H9 (cell line): ENCODE measurements around the gene SPAG17. TPM values are rescaled to one million over a fixed set of nuclear protein-coding genes. Genes with fewer than 3 reads are reported as not detected.

Source experiments
- DNase-seq: peaks from one replicate; pipeline ENCODE4 v3.0.0-alpha.2; 2017
- H2AFZ ChIP-seq: one replicate; pipeline ENCODE4 v1.6.1; 2013; ENCODE audit warnings: mild to moderate bottlenecking, low read length, control low read depth, moderate library complexity
- H2AK5ac ChIP-seq: 2 replicates; pipeline ENCODE4 v1.6.1; 2013; ENCODE audit warnings: low read length, control low read depth, mixed read lengths; ENCODE audit not compliant: insufficient read length
- H2BK120ac ChIP-seq: one replicate; pipeline ENCODE4 v1.6.1; 2013; ENCODE audit warnings: low read depth, mild to moderate bottlenecking, low read length, control low read depth, inconsistent platforms; ENCODE audit not compliant: poor library complexity, severe bottlenecking
- H2BK12ac ChIP-seq: 2 replicates; pipeline ENCODE4 v1.6.1; 2013; ENCODE audit warnings: low read length, control low read depth, mixed read lengths, low read depth; ENCODE audit not compliant: insufficient read length
- H2BK15ac ChIP-seq: 2 replicates; pipeline ENCODE4 v1.6.1; 2013; ENCODE audit warnings: low read depth, low read length, control low read depth
- H2BK20ac ChIP-seq: one replicate; pipeline ENCODE4 v1.6.1; 2013; ENCODE audit warnings: low read depth, mild to moderate bottlenecking, low read length, control low read depth, inconsistent platforms; ENCODE audit not compliant: poor library complexity, severe bottlenecking
- H2BK5ac ChIP-seq: 2 replicates; pipeline ENCODE4 v1.6.1; 2013; ENCODE audit warnings: low read length, control low read depth, mixed read lengths; ENCODE audit not compliant: insufficient read length
- H3K14ac ChIP-seq: 2 replicates; pipeline ENCODE4 v1.6.1; 2013; ENCODE audit warnings: low read length, control low read depth; ENCODE audit not compliant: insufficient read depth
- H3K18ac ChIP-seq: 2 replicates; pipeline ENCODE4 v1.6.1; 2013; ENCODE audit warnings: low read depth, mild to moderate bottlenecking, mixed read lengths, low read length, control low read depth; ENCODE audit not compliant: insufficient read length
- H3K23ac ChIP-seq: 2 replicates; pipeline ENCODE4 v1.6.1; 2013; ENCODE audit warnings: low read length, control low read depth, mixed read lengths, low read depth; ENCODE audit not compliant: insufficient read length
- H3K23me2 ChIP-seq: 2 replicates; pipeline ENCODE4 v1.6.1; 2013; ENCODE audit warnings: low read depth, mild to moderate bottlenecking, mixed read lengths, low read length, control low read depth; ENCODE audit not compliant: insufficient read length, poor library complexity, severe bottlenecking
- H3K27ac ChIP-seq: 2 replicates; pipeline ENCODE4 v1.5.1; 2013; ENCODE audit warnings: low read length, control low read depth, mixed read lengths, low read depth; ENCODE audit not compliant: insufficient read length
- H3K27me3 ChIP-seq: 2 replicates; pipeline ENCODE4 v1.6.1; 2013; ENCODE audit warnings: low read length, control low read depth, inconsistent platforms; ENCODE audit not compliant: insufficient read depth
- H3K4ac ChIP-seq: 2 replicates; pipeline ENCODE4 v1.6.1; 2013; ENCODE audit warnings: low read depth, mild to moderate bottlenecking, control low read depth, inconsistent platforms, low read length, moderate library complexity
- H3K4me1 ChIP-seq: 2 replicates; pipeline ENCODE4 v1.6.1; 2013; ENCODE audit warnings: low read length, control low read depth, inconsistent platforms; ENCODE audit not compliant: insufficient read depth
- H3K4me2 ChIP-seq: 2 replicates; pipeline ENCODE4 v1.6.1; 2013; ENCODE audit warnings: low read length, control low read depth, mixed read lengths; ENCODE audit not compliant: insufficient read length, insufficient read depth
- H3K56ac ChIP-seq: 2 replicates; pipeline ENCODE4 v1.6.1; 2013; ENCODE audit warnings: low read depth, mild to moderate bottlenecking, mixed read lengths, low read length, control low read depth; ENCODE audit not compliant: insufficient read length
- H3K79me1 ChIP-seq: 2 replicates; pipeline ENCODE4 v1.6.1; 2013; ENCODE audit warnings: low read depth, mild to moderate bottlenecking, moderate library complexity, low read length, control low read depth, inconsistent platforms; ENCODE audit not compliant: insufficient read depth, poor library complexity, severe bottlenecking
- H3K79me2 ChIP-seq: 2 replicates; pipeline ENCODE4 v1.6.1; 2013; ENCODE audit warnings: low read length, control low read depth, inconsistent platforms; ENCODE audit not compliant: insufficient read depth
- H3K9ac ChIP-seq: 2 replicates; pipeline ENCODE4 v1.6.1; 2013; ENCODE audit warnings: low read length, control low read depth, mixed read lengths; ENCODE audit not compliant: insufficient read length; ENCODE audit errors: extremely low read depth
- H3K9me3 ChIP-seq: one replicate; pipeline ENCODE4 v1.6.1; 2013; ENCODE audit warnings: low read depth, low read length, inconsistent platforms; ENCODE audit not compliant: control insufficient read depth
- H3T11ph ChIP-seq: one replicate; pipeline ENCODE4 v1.6.1; 2013; ENCODE audit warnings: mild to moderate bottlenecking, low read length, control low read depth, inconsistent platforms
- H4K20me1 ChIP-seq: one replicate; pipeline ENCODE4 v1.6.1; 2013; ENCODE audit not compliant: control insufficient read depth, insufficient read length, insufficient read depth
- H4K5ac ChIP-seq: 2 replicates; pipeline ENCODE4 v1.6.1; 2013; ENCODE audit warnings: low read depth, mild to moderate bottlenecking, mixed read lengths, low read length, control low read depth; ENCODE audit not compliant: insufficient read length
- H4K8ac ChIP-seq: replicated peaks from 2 replicates; pipeline ENCODE4 v1.6.1; 2013; ENCODE audit warnings: low read length, control low read depth, mixed read lengths, low read depth; ENCODE audit not compliant: insufficient read length
- H4K91ac ChIP-seq: 2 replicates; pipeline ENCODE4 v1.6.1; 2013; ENCODE audit warnings: low read depth, mild to moderate bottlenecking, moderate library complexity, mixed read lengths, low read length, control low read depth; ENCODE audit not compliant: insufficient read length
- H3K27ac Mint-ChIP-seq, 3 experiments: 2 replicates in 2 of 3; 3 replicates in 1 of 3; pipeline ENCODE4 v1.8.0; 2020 to 2021; ENCODE audit warnings: mixed read lengths in 3 of 3, mild to moderate bottlenecking in 1 of 3, moderate library complexity in 1 of 3
- H3K27me3 Mint-ChIP-seq: 2 replicates; pipeline ENCODE4 v1.8.0; 2021; ENCODE audit warnings: low read depth, mild to moderate bottlenecking, moderate library complexity, mixed read lengths
- H3K36me3 Mint-ChIP-seq, 3 experiments: 2 replicates in 2 of 3; 3 replicates in 1 of 3; pipeline ENCODE4 v1.8.0; 2020 to 2021; ENCODE audit warnings: low read depth in 3 of 3, mixed read lengths in 3 of 3; ENCODE audit not compliant: insufficient read depth in 1 of 3
- H3K4me1 Mint-ChIP-seq, 2 experiments: 2 replicates each; pipeline ENCODE4 v1.8.0; 2020; ENCODE audit warnings: mixed read lengths in 2 of 2
- H3K4me3 Mint-ChIP-seq, 2 experiments: 2 replicates in 1 of 2; 3 replicates in 1 of 2; pipeline ENCODE4 v1.8.0; 2020 to 2021; ENCODE audit warnings: mild to moderate bottlenecking in 2 of 2, mixed read lengths in 2 of 2, moderate library complexity in 1 of 2
- H3K9me3 Mint-ChIP-seq, 2 experiments: 2 replicates in 1 of 2; 3 replicates in 1 of 2; pipeline ENCODE4 v1.8.0; 2020; ENCODE audit warnings: mild to moderate bottlenecking in 2 of 2, mixed read lengths in 2 of 2, moderate library complexity in 1 of 2
- CTCF ChIP-seq: fragments of 200-600 bp; sonication (generic); conservative IDR thresholded peaks from 3 replicates; pipeline ENCODE4 v1.8.0; 2021; ENCODE audit warnings: antibody characterized with exemption, mild to moderate bottlenecking
- WGBS: extraction: QIAGEN DNeasy Blood & Tissue Kit; methylation state at CpG from one replicate; pipeline ENCODE4 v1.1.7; 2013; ENCODE audit warnings: missing lambda C conversion rate, low lambda C conversion rate, mixed read lengths; ENCODE audit not compliant: insufficient read length; ENCODE audit errors: extremely low coverage; 5-methylcytosine and 5-hydroxymethylcytosine counted together
- total RNA-seq: library from RNA; stranded (reverse); gene quantifications from 2 replicates; pipeline ENCODE4 v1.2.1, GENCODE V29; 2021

Gene SPAG17
- total RNA-seq, 1 experiment from 2014 or later = 0.37 TPM

- no peaks in the 10 kb centered on the region for H3K27me3 ChIP-seq
- no peaks in the 10 kb centered on the region for H4K20me1 ChIP-seq
- no peak overlapping the region for H2BK120ac ChIP-seq
- Mint-ChIP-seq H3K9me3 (peaks cover 0 to 6% of the 10 kb centered on the region in 2 experiments; a peak in 2 of 5 replicates), H3K36me3 (peaks cover 0 to 3% (median 0%) of the 10 kb centered on the region in 3 experiments; a peak in 1 of 7 replicates), H3K27me3 (no peaks in the 10 kb centered on the region; the same call in 1 of the 2 replicates), H3K4me3 (no peak overlapping the region), H3K27ac (no peak overlapping the region), H3K4me1 (peaks cover 13 to 20% of the 10 kb centered on the region in 2 experiments)
- no peak overlapping the region for H2BK5ac ChIP-seq
- no peak overlapping the region for H3K14ac ChIP-seq
- H3K27ac ChIP-seq = no peak overlapping the region
- no peak for DNase-seq
- H2BK15ac ChIP-seq = no peak overlapping the region
- H3K79me1 ChIP-seq = no peaks in the 10 kb centered on the region
- no peaks in the 10 kb centered on the region for H3K23me2 ChIP-seq
- H3K56ac ChIP-seq = no peak overlapping the region
- H3K4ac ChIP-seq = no peak overlapping the region
- H2AK5ac ChIP-seq = no peak overlapping the region
- H3T11ph ChIP-seq = no peak overlapping the region
- no peak overlapping the region for H3K4me2 ChIP-seq
- TF ChIP-seq CTCF = no peak
- no peak overlapping the region for H3K23ac ChIP-seq
- H3K4me1 ChIP-seq = no peaks in the 10 kb centered on the region
- H4K8ac ChIP-seq = no peak overlapping the region
- H2BK12ac ChIP-seq = no peak overlapping the region
- no peak overlapping the region for H3K9ac ChIP-seq
- no peak overlapping the region for H4K91ac ChIP-seq
- no peaks in the 10 kb centered on the region for H3K79me2 ChIP-seq
- H2AFZ ChIP-seq = no peak overlapping the region
- no peak overlapping the region for H4K5ac ChIP-seq
- H3K9me3 ChIP-seq = no peaks in the 10 kb centered on the region
- H3K18ac ChIP-seq = no peak overlapping the region
- WGBS = no CpG with 5 or more reads among the region's 1 CpG
- H2BK20ac ChIP-seq = no peak overlapping the region
Measured at GRCh38 chr1:118143121-118143520, 41.9 kb downstream of the SPAG17 start.
